WTC11 (cell line): Measurements from ENCODE around the gene OCRL. TPM values are rescaled to one million over a fixed set of nuclear protein-coding genes. Genes with fewer than 3 reads are reported as not detected.

Experiments
- ATAC-seq: fragments of 200-7000 bp; cut with Tn5 transposase; 2 replicates; pipeline ENCODE4 v1.10.0; 2021; ENCODE audit warnings: mild to moderate bottlenecking, moderate library complexity
- CTCF ChIA-PET: fragments of 300-600 bp; sonication (Branson Sonifier 250); formaldehyde crosslinking; loops from one replicate; lab custom pipeline; 2021; ENCODE audit warnings: antibody characterized with exemption; lab: Charles Lee
- POLR2A ChIA-PET: fragments of 350-600 bp; sonication (Branson Sonifier 250); formaldehyde crosslinking; loops from one replicate; lab custom pipeline; 2021; ENCODE audit warnings: antibody characterized with exemption; lab: Charles Lee
- DNase-seq: peaks from one replicate; pipeline ENCODE4 v3.0.0; 2021; ENCODE audit warnings: low spot score
- H3K27ac Mint-ChIP-seq: 2 replicates; pipeline ENCODE4 v1.8.0; 2021; ENCODE audit warnings: mixed read lengths
- H3K27me3 Mint-ChIP-seq: 2 replicates; pipeline ENCODE4 v1.8.0; 2021; ENCODE audit warnings: low read depth, mild to moderate bottlenecking, moderate library complexity, mixed read lengths
- H3K36me3 Mint-ChIP-seq: 2 replicates; pipeline ENCODE4 v1.8.0; 2021; ENCODE audit warnings: mixed read lengths
- H3K4me1 Mint-ChIP-seq: 2 replicates; pipeline ENCODE4 v1.8.0; 2022; ENCODE audit warnings: mixed read lengths
- H3K4me3 Mint-ChIP-seq: 2 replicates; pipeline ENCODE4 v1.8.0; 2021; ENCODE audit warnings: mild to moderate bottlenecking, moderate library complexity, mixed read lengths
- H3K9me3 Mint-ChIP-seq: 2 replicates; pipeline ENCODE4 v1.8.0; 2021; ENCODE audit warnings: mixed read lengths
- CTCF ChIP-seq: fragments of 200-600 bp; IDR thresholded peaks from 2 replicates; pipeline ENCODE4 v1.8.0; 2022; ENCODE audit warnings: antibody characterized with exemption
- E2F1 ChIP-seq: sonication (generic); formaldehyde crosslinking; IDR thresholded peaks from 2 replicates; pipeline ENCODE4 v1.8.0; 2022; ENCODE audit warnings: mild to moderate bottlenecking, missing genetic modification reagents
- EMX1 ChIP-seq: fragments of 250-450 bp; sonication (Bioruptor Pico); IDR thresholded peaks from 2 replicates; pipeline ENCODE4 v1.8.0; 2021; ENCODE audit warnings: mild to moderate bottlenecking
- ETV6 ChIP-seq: sonication (generic); formaldehyde crosslinking; IDR thresholded peaks from 2 replicates; pipeline ENCODE4 v1.8.1; 2022; ENCODE audit warnings: mild to moderate bottlenecking, missing genetic modification reagents
- FOXJ3 ChIP-seq: sonication (generic); formaldehyde crosslinking; IDR thresholded peaks from 2 replicates; pipeline ENCODE4 v1.9.0; 2021; ENCODE audit warnings: missing genetic modification reagents, mild to moderate bottlenecking, borderline replicate concordance
- FOXP1 ChIP-seq: sonication (generic); formaldehyde crosslinking; IDR thresholded peaks from 2 replicates; pipeline ENCODE4 v1.8.0; 2022; ENCODE audit warnings: missing genetic modification reagents, mild to moderate bottlenecking, moderate library complexity, borderline replicate concordance
- GABPB1 ChIP-seq: sonication (generic); formaldehyde crosslinking; IDR thresholded peaks from 2 replicates; pipeline ENCODE4 v1.8.1; 2023; ENCODE audit warnings: mild to moderate bottlenecking, missing genetic modification reagents
- IRF1 ChIP-seq: sonication (generic); formaldehyde crosslinking; IDR thresholded peaks from 2 replicates; pipeline ENCODE4 v1.8.0; 2023; ENCODE audit warnings: missing genetic modification reagents
- KAT7 ChIP-seq: sonication (generic); formaldehyde crosslinking; IDR thresholded peaks from 2 replicates; pipeline ENCODE4 v1.8.1; 2023; ENCODE audit warnings: missing genetic modification reagents, mild to moderate bottlenecking, borderline replicate concordance
- MAX ChIP-seq: sonication (generic); formaldehyde crosslinking; IDR thresholded peaks from 2 replicates; pipeline ENCODE4 v1.8.0; 2022; ENCODE audit warnings: mild to moderate bottlenecking, missing genetic modification reagents
- NFATC4 ChIP-seq: fragments of 250-450 bp; sonication (Bioruptor Pico); IDR thresholded peaks from 2 replicates; pipeline ENCODE4 v1.9.0; 2021; ENCODE audit warnings: mild to moderate bottlenecking
- NFE2L1 ChIP-seq: sonication (generic); formaldehyde crosslinking; IDR thresholded peaks from 2 replicates; pipeline ENCODE4 v1.8.1; 2023; ENCODE audit warnings: missing genetic modification reagents
- NFYB ChIP-seq: sonication (generic); formaldehyde crosslinking; conservative IDR thresholded peaks from 2 replicates; pipeline ENCODE4 v1.8.0; 2022; ENCODE audit warnings: low read depth, missing genetic modification reagents
- OVOL2 ChIP-seq: fragments of 250-450 bp; sonication (Bioruptor Pico); IDR thresholded peaks from 2 replicates; pipeline ENCODE4 v1.9.0; 2021; ENCODE audit warnings: mild to moderate bottlenecking, borderline replicate concordance
- PREB ChIP-seq: sonication (generic); formaldehyde crosslinking; IDR thresholded peaks from 2 replicates; pipeline ENCODE4 v1.8.1; 2022; ENCODE audit warnings: mild to moderate bottlenecking, missing genetic modification reagents, moderate library complexity, borderline replicate concordance
- RORB ChIP-seq: fragments of 250-450 bp; sonication (Bioruptor Pico); IDR thresholded peaks from 2 replicates; pipeline ENCODE4 v1.9.0; 2021; ENCODE audit warnings: mild to moderate bottlenecking
- SMAD4 ChIP-seq: sonication (generic); formaldehyde crosslinking; IDR thresholded peaks from 2 replicates; pipeline ENCODE4 v1.8.0; 2022; ENCODE audit warnings: mild to moderate bottlenecking, missing genetic modification reagents
- ZBTB21 ChIP-seq: sonication (generic); formaldehyde crosslinking; IDR thresholded peaks from 2 replicates; pipeline ENCODE4 v1.8.1; 2023; ENCODE audit warnings: mild to moderate bottlenecking, missing genetic modification reagents, borderline replicate concordance
- ZNF219 ChIP-seq: sonication (generic); formaldehyde crosslinking; IDR thresholded peaks from 2 replicates; pipeline ENCODE4 v1.8.0; 2023; ENCODE audit warnings: missing genetic modification reagents, mild to moderate bottlenecking, borderline replicate concordance
- ZNF281 ChIP-seq: sonication (generic); formaldehyde crosslinking; IDR thresholded peaks from 2 replicates; pipeline ENCODE4 v1.8.0; 2023; ENCODE audit warnings: mild to moderate bottlenecking, missing genetic modification reagents
- ZNF512 ChIP-seq: sonication (generic); formaldehyde crosslinking; IDR thresholded peaks from 2 replicates; pipeline ENCODE4 v1.8.1; 2022; ENCODE audit warnings: missing genetic modification reagents, borderline replicate concordance
- ZNF671 ChIP-seq: fragments of 250-450 bp; sonication (Bioruptor Pico); IDR thresholded peaks from 2 replicates; pipeline ENCODE4 v1.8.0; 2021; ENCODE audit warnings: mild to moderate bottlenecking
- total RNA-seq: library from RNA; stranded (reverse); gene quantifications from 3 replicates; pipeline ENCODE4 v1.2.3, GENCODE V29; 2021

The OCRL gene
- total RNA-seq, 1 experiment from 2014 or later = 17.4 TPM

GRCh38 chrX:129524250-129524850 is 15.7 kb upstream of the OCRL start:
- ATAC-seq = no peak
- TF ChIP-seq ETV6 (CRISPR knock-in tag) (no peak), ZNF219 (no peak), SMAD4 (CRISPR knock-in tag) (no peak)
- TF ChIP-seq, all 79 proteins: peak for 0
- Mint-ChIP-seq H3K27me3 (peaks cover 3% of the 10 kb centered on the region; the same call in 1 of the 2 replicates), H3K9me3 (peaks cover 5% of the 10 kb centered on the region), H3K4me3 (peak overlapping the region; percentile 85), H3K4me1 (peaks cover 8% of the 10 kb centered on the region), H3K27ac (peak overlapping the region; percentile 94; the same call in 1 of the 2 replicates), H3K36me3 (no peaks in the 10 kb centered on the region)
- DNase-seq = no peak
- CTCF ChIA-PET = no interaction called here
- POLR2A ChIA-PET = no interaction called here

GRCh38 chrX:129525162-129525561 is 14.9 kb upstream of the OCRL start:
- CTCF ChIA-PET = no interaction called here
- POLR2A ChIA-PET = no interaction called here
- DNase-seq = no peak
- no peak for TF ChIP-seq ZNF281 (CRISPR knock-in tag)
- no peak for TF ChIP-seq PREB
- 0 out of 2 replicates have a peak, but pooled peaks have one; percentile 59 for TF ChIP-seq GABPB1 (CRISPR knock-in tag)
- Mint-ChIP-seq H3K9me3 (peaks cover 5% of the 10 kb centered on the region), H3K27me3 (peaks cover 3% of the 10 kb centered on the region; the same call in 1 of the 2 replicates), H3K4me3 (no peak overlapping the region), H3K4me1 (peaks cover 5% of the 10 kb centered on the region), H3K27ac (no peak overlapping the region), H3K36me3 (no peaks in the 10 kb centered on the region)
- ATAC-seq = no peak

GRCh38 chrX:129525896-129526295 is 14.2 kb upstream of the OCRL start:
- ChIA-PET POLR2A (no interaction called here), CTCF (interaction anchor here (1.0 kb wide), 1 partner anchor 14 kb away, joined by 3 read pairs; the partner anchor contains the start of gene OCRL)
- Mint-ChIP-seq H3K27me3 (peaks cover 3% of the 10 kb centered on the region; the same call in 1 of the 2 replicates), H3K36me3 (no peaks in the 10 kb centered on the region), H3K4me1 (no peaks in the 10 kb centered on the region), H3K9me3 (peaks cover 5% of the 10 kb centered on the region), H3K27ac (no peak overlapping the region), H3K4me3 (no peak overlapping the region)
- no peak for DNase-seq
- no peak for ATAC-seq
- TF ChIP-seq RORB (CRISPR knock-in tag) (no peak), NFYB (CRISPR knock-in tag) (no peak), E2F1 (CRISPR knock-in tag) (no peak), IRF1 (no peak), ZNF671 (no peak), CTCF (no peak), FOXP1 (CRISPR knock-in tag) (no peak), NFE2L1 (no peak), NFATC4 (CRISPR knock-in tag) (no peak), EMX1 (CRISPR knock-in tag) (no peak), FOXJ3 (CRISPR knock-in tag) (no peak), ZNF512 (no peak), ZBTB21 (CRISPR knock-in tag) (no peak), MAX (no peak), KAT7 (no peak), OVOL2 (CRISPR knock-in tag) (no peak)
